IPS-18c (cell line): ENCODE results near the gene SDSL.

Source experiments
- H3K4me3 ChIP-seq: 2 replicates; pipeline ENCODE4 v1.7.0; 2013; ENCODE audit warnings: low read depth, mild to moderate bottlenecking, low read length, moderate library complexity; ENCODE audit not compliant: insufficient read depth
- H3K9me3 ChIP-seq: one replicate; pipeline ENCODE4 v1.6.1; 2013; ENCODE audit warnings: mild to moderate bottlenecking, low read length, moderate library complexity; ENCODE audit not compliant: control insufficient read depth, insufficient read depth

The SDSL gene

GRCh38 chr12:113435367-113435766 is 13.2 kb downstream of the SDSL start:
- Histone ChIP-seq H3K4me3 (no peak overlapping the region), H3K9me3 (peaks cover under 1% of the 10 kb centered on the region)

GRCh38 chr12:113436586-113436985 is 14.4 kb downstream of the SDSL start:
- H3K4me3 ChIP-seq = no peak overlapping the region
- no peaks in the 10 kb centered on the region for H3K9me3 ChIP-seq

- no peaks in the 10 kb centered on the region for H3K9me3 ChIP-seq
- H3K4me3 ChIP-seq = no peak overlapping the region
These were observed 15.0 kb downstream of the SDSL start for GRCh38 chr12:113436993-113437728.

DNA sequence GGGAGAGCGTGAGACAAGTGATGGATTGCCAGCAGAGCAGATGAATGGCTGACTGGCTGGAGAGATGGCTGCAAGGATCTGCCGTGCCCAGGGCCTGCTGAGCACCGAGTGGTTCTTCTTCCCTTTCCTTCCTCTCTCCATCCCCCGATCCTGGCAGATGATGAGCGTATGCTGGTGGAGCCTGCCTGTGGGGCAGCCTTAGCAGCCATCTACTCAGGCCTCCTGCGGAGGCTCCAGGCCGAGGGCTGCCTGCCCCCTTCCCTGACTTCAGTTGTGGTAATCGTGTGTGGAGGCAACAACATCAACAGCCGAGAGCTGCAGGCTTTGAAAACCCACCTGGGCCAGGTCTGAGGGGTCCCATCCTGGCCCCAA is 15.5 kb downstream of the SDSL start:
- Histone ChIP-seq H3K9me3 (no peaks in the 10 kb centered on the region), H3K4me3 (no peak overlapping the region)

DNA sequence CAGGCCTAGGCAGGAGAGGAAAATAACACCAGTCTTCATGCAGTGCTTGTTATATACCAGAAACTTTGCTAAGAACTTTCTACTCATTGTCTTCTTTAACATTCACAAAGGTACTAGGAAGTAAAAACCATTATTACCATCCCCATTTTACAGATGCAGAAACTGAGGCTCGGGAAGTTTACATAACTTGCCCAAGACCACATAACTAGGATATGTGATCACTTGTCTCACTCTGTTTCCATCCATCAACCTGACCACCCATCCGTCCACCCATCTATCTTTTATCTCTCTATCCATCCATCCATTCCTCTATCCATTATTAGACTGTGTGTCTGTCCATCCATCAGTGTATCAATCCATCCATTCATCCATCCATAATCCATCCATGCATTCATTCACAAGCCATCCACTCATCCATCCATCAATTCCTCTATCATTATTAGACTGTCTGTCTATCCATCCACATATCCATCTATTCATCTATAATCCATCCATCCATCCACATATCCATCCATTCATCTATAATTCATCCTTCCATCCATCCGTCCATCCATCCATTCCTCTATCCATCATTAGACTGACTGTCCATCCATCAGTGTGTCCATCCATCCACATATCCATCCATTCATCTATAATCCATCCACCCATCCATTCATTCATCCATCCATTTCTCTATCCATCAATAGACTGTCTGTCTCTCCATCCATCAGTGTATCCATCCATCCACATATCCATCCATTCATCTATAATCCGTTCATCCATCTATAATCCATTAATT is 16.5 kb downstream of the SDSL start:
- H3K4me3 ChIP-seq = no peak overlapping the region
- H3K9me3 ChIP-seq = no peaks in the 10 kb centered on the region

DNA sequence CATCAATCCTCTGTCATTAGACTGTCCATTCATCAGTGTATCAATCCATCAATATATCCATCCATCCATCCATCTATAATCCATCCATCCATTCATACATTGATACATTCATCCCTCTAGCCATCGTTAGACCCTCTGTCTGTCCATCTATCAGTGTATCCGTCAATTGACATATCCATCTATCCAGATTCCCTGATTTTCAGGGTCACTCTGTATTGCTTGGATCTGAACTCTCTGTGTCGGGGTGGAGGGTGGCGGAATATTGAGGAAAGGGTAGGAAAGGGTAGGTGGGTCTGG is 17.1 kb downstream of the SDSL start:
- Histone ChIP-seq H3K9me3 (no peaks in the 10 kb centered on the region), H3K4me3 (no peak overlapping the region)

GRCh38 chr12:113439606-113440030 is 17.4 kb downstream of the SDSL start:
- Histone ChIP-seq H3K9me3 (no peaks in the 10 kb centered on the region), H3K4me3 (no peak overlapping the region)

GRCh38 chr12:113440336-113440735 is 18.2 kb downstream of the SDSL start:
- Histone ChIP-seq H3K9me3 (no peaks in the 10 kb centered on the region), H3K4me3 (no peak overlapping the region)

DNA sequence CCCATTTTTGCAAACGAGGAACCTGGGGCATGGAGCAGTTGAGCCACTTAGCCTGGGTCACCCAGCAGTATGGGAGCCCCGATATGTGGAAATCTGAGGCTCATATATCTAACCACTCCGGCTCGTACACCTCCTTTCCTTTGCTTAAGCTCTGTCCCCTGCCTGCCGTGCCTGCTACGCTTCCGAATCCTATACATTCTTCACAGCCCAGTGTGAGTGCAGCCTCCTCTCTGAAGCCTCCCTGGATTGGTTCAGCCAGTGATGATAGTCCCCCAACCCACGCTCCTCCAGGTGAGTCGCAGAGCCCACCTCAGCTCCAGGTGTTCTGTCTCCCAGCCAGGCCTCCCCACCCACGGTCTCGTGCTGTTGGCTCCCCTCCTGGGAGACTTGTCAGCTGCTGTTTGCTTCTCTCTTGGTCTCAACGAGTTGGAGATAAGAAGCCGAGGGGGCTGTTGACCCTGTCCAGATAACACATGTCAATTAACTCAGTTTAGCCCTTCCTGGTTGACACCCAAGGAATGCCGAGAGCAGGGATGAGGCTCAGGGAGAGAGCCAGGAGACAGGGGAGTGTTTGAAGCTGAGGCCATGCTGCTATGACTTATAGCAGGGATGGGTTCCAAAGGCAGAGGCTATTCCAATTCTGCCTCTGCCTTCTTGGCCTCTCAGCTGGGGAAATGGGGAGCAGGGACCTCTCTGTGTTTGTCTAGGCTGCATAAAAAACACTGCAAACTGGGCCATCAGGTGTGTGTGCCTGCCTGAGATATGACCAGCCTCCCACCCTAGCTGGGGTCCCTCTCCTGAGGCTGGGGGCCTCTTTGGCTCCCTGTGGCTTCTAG is 19.0 kb downstream of the SDSL start:
- Histone ChIP-seq H3K9me3 (no peaks in the 10 kb centered on the region), H3K4me3 (no peak overlapping the region)

DNA sequence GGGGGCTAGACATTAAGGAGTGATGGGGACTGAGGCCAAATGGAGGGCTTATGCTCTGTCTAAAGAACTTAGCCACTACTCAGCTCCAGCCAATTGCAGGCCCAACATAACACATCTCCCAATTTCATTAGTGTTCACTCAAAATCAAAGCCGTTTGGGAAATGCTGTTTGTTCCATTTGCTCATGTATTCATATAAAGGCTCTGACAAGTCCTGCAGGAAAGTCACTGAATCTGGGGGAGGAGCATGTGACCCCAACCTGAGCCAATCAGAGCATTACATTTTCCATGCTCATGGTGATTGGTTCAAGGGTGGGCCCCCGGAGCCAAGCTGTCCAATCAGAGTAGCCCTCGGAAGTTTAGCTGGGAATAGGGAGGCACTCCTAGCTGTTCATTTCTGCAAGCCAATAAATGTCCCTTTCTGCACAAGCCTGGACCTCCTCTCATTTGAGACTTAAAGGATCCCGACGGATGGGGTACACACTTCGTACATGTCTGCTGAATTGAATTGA is 20.9 kb downstream of the SDSL start:
- no peaks in the 10 kb centered on the region for H3K9me3 ChIP-seq

DNA sequence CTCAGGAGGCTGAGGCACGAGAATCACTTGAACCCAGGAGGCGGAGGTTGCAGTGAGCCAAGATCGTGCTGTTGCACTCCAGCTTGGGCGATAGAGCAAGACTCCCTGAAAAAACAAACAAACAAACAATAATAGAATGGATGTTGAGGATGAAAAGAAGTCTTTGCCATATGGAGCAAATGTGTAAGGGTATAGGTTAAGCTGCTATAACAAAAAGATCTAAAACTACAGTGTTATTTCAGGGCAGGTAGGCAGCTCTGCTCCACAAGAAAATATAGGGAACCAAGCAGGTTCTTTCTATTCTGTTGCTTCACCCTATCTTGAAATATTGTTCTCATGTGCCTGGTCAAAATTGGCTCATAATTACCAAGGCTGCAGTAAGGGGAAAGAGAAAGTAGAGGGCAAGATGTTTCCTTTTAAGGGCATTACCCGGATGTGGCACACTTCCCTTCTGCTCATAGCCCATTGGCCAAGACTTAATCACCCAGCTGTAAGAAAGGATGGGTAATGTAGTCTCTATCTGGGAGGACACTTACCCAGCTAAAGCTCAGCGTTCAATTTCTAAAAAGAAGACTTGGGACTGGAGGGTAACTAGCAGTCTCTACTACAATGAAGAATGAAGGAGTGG is 23.5 kb downstream of the SDSL start:
- Histone ChIP-seq H3K4me3 (no peak overlapping the region), H3K9me3 (no peaks in the 10 kb centered on the region)

More for the DNA sequence above, 20.9 kb downstream of the SDSL start:
- H3K4me3 ChIP-seq = no peak overlapping the region

- no peaks in the 10 kb centered on the region for H3K9me3 ChIP-seq
- no peak overlapping the region for H3K4me3 ChIP-seq
These were observed 26.7 kb downstream of the SDSL start for GRCh38 chr12:113448873-113449272.

DNA sequence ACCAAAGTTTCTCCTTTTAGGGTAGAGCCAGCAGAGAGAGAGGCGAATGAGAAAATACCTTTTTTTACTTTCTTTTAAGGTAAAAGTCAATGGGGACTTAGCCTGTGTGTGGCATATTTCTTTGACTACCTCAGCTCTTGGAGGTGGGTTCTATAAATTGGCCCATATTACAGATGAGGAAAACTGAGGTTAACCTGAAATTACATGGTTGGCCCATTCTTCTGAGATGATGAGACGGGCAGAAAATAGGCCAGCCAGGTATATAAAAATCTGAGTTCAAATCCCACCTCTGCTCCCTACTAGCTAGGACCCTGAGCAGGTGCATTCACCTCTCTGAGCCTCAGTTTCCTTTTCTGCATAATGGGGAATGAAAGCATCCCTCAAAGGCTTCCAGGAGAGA is 27.1 kb downstream of the SDSL start:
- H3K4me3 ChIP-seq = no peak overlapping the region
- H3K9me3 ChIP-seq = no peaks in the 10 kb centered on the region

GRCh38 chr12:113449839-113450238 is 27.7 kb downstream of the SDSL start:
- H3K9me3 ChIP-seq = no peaks in the 10 kb centered on the region
- no peak overlapping the region for H3K4me3 ChIP-seq

- Histone ChIP-seq H3K4me3 (no peak overlapping the region), H3K9me3 (no peaks in the 10 kb centered on the region)
These were observed 30.3 kb downstream of the SDSL start for GRCh38 chr12:113452458-113452857.

- no peak overlapping the region for H3K4me3 ChIP-seq
- H3K9me3 ChIP-seq = no peaks in the 10 kb centered on the region
These were observed 31.1 kb downstream of the SDSL start for GRCh38 chr12:113453330-113453729.

DNA sequence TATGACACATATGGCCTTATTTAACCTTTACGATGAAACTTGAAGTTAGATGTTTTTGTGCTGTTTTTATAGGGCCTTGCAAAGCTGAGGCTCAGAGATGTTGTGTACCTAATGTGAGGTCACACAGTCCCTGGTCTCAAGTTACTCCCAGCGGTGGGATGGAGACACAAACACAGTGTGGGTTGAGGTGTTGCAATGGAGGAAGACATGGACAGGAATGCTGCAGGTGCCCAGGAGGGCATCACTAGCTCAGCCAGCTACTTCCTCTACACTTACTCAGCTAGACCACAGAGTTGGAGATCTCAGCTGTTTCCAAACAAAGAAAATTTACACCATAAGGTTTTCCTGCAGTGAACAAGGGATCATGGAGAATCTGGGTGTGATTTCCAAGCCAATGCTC is 34.0 kb downstream of the SDSL start:
- Histone ChIP-seq H3K9me3 (no peaks in the 10 kb centered on the region), H3K4me3 (no peak overlapping the region)
